Left hindlimb (tissue), 1 donor: ENCODE data around the gene FBXW7.

Source experiments
- DNase-seq: peaks from one replicate; pipeline ENCODE4 v3.0.0-alpha.2; 2018

FBXW7 gene

GRCh38 chr4:152509595-152510225 lies 26.2 kb downstream of the FBXW7 start:
- no peak for DNase-seq

GRCh38 chr4:152508818-152509217 lies 27.1 kb downstream of the FBXW7 start:
- no peak for DNase-seq

DNA sequence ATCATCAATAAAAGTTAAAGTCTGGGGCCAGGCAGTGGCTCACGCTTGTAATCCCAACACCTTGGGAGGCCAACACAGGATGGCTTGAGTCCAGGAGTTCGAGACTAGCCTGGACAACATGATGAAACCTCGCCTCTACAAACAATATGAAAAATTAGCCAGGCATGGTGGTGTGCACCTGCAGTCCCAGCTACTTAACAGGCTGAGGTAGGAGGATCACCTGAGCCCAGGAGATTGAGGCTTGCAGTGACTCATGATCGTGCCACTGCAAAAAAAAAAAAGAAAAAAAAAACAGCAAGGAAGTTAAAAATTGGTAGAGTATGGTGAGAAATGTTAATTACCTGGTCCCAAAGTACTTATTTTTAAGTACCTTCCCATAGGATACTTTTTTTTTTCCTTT lies 27.5 kb downstream of the FBXW7 start:
- DNase-seq: no peak

GRCh38 chr4:152503653-152504290 lies 32.1 kb downstream of the FBXW7 start:
- no peak for DNase-seq

- no peak for DNase-seq
These were observed 33.9 kb downstream of the FBXW7 start for GRCh38 chr4:152501846-152502536.

DNA sequence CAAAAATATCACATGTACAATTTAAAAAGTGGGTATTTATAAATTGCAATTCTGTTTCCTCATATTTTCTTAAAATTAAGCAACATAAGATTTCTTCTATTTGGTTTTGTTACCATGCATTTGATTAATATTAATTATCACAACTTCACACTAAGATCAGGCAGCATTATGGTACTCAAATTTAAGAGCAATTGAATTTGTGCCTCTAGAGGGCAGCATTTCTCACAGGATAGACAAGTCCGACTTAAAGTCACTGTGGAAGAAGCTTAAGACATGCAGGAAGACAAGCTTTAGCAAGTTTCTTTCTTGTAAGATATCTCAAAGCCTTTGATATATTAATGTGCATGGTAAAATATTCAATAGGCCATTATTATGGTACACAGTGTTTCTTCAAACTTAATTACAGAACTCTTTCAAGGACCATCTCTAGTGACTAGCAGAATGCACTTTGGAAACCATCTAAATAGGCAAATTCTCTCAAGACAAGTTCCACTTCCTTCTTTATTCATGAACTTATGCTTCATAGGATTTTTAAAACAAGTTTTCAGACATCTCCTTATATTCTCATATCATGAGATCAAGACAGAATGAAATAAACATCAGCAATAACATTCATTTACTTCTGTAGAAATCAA lies 35.0 kb downstream of the FBXW7 start:
- DNase-seq: peak; percentile 19

GRCh38 chr4:152500275-152500674 lies 35.6 kb downstream of the FBXW7 start:
- no peak for DNase-seq

- no peak for DNase-seq
These were observed 36.5 kb downstream of the FBXW7 start for GRCh38 chr4:152499344-152499743.

GRCh38 chr4:152494020-152494419 lies 41.9 kb downstream of the FBXW7 start:
- DNase-seq: no peak

DNA sequence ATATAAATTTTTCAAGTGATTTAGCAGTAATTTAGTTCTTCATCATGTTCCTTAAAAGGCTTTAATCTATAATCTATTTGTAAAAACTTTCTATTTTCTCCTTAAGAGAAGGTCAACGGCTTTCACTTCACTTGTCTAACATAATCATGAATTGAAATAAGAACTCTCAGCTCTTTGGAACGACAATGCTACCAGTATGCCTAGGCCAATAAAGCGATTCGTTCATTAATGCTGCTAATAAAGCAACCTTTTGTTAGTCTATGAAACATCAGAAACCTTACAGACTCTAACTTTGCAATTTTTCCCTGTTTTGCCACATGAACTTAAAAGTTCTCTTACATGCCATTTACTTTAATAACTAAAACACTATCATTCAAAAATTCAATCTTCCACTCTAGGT lies 47.6 kb downstream of the FBXW7 start:
- DNase-seq: no peak

- DNase-seq: no peak
These were observed 49.2 kb downstream of the FBXW7 start for GRCh38 chr4:152486429-152487389.

DNA sequence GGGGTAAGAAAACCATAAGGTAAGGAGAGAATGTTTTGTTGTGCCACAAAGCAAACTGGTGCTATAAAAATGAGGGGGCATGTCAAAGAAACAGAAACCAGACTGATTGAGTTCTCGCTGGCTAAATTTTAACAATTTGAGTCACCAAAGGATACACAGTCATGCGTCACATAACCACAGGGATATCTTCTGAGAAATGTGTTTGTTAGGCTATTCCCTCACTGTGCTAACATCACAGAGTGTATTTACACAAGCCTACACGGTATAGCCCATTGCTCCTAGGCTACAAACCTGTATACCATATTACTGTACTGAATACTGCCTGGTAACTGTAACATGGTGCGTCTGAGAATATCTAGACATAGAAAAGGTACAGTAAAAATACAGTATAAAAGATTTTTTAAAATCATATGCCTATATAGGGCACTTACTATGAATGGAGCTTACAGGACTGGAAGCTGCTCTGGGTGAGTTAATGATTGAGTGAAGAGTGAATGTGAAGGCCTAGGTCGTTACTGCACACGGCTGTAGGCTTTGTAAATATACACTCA lies 50.1 kb downstream of the FBXW7 start:
- no peak for DNase-seq

DNA sequence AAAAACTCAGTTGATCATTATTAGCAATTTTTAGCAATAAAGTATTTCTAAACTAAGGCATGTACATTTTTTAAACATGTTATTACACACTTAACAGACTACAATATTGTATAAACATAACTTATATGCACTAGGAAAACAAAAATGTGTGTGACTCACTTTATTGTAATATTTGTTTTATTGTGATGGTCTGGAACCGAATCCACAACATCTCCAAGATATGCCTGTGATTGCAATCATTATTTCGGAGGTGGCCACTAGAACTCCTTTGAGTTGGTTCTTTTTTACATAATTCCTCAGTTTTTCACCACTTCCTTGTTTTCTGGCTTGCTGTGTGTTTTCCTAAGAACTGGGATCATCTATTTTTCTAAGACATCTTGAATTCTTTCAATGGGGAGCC lies 53.7 kb downstream of the FBXW7 start:
- DNase-seq: no peak

- DNase-seq: no peak
These were observed 55.0 kb downstream of the FBXW7 start for GRCh38 chr4:152480901-152481300.

DNA sequence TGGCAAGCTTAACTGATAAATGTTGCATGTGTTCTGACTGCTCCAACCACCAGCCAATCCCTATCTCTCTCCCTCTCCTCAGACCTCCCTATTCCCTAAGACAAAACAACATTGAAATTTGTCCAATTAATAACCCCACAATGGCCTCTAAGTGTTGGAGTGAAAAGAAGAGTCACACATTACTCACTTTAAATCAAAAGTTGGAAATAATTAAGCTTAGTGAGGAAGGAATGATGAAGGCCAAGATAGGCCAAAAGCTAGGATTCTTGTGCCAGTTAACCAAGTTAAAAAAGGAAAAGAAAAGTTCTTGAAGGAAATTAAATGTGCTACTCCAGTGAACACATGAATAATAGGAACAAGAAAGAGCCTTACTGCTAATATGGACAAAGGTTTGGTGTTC lies 55.6 kb downstream of the FBXW7 start:
- no peak for DNase-seq

GRCh38 chr4:152479428-152480026 lies 56.4 kb downstream of the FBXW7 start:
- no peak for DNase-seq

DNA sequence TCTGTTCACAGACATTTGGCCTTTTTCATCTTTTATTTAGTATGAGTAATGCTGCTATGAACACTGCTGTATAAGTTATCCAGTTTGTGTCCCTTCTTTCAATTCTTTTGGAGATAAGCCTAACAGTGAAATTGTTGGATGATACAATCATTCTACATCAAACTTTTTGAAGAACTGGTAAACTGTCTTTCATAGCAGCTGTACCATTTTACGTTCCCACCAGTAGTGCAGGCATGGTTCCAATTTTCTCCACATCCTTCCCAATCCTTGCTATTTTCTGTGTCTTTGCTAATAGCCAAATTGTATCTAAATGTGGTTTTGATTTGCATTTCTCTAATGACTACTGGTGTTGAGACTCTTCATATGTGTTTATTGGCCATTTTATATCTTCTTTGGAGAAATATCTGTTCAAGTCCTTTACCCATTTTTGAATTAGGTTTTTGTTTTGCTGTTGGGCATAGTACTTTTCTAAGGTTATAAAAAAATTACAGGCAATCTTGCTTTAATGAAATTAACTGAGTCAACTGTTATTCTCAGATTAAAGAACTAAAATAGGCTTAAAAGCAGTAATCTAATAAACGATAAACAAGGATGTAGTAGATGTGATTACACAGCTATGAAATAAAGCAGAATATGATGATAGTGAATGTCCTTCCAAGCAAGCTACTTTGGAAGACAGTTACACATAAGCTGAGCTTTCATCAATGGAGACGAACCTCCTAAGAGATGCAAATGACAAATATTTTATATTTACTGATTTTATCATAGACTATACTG lies 57.2 kb downstream of the FBXW7 start:
- DNase-seq: no peak

GRCh38 chr4:152476796-152477195 lies 59.1 kb downstream of the FBXW7 start:
- DNase-seq: no peak

DNA sequence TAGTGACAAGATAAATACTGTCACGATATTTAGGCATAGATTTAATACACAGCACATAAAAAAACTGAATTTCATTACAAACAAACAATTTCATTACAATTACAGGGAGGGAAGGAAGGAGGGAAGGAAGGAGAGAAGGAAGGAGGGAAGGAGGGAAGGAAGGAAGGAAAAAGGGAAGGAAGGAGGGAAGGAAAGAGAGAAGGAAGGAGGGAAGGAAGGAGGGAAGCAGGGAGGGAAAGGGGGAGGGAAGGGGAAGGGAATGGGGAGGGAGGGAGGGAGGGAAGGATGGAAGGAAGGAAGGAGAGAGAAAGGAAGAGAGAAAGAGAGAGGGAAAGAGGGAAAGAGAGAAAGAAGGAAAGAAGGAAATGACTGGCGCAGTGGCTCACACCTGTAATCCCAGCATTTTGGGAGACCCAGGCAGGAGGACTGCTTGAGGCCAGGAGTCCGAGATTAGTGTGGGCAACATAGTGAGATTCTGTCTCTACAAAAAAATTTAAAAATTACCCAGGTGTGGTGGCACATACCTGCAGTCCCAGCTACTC lies 64.6 kb downstream of the FBXW7 start:
- no peak for DNase-seq

- DNase-seq: no peak
These were observed 67.5 kb downstream of the FBXW7 start for GRCh38 chr4:152468408-152468807.

- DNase-seq: no peak
These were observed 68.8 kb downstream of the FBXW7 start for GRCh38 chr4:152467101-152467500.
